Esophagus squamous epithelium (tissue), 5 donors: Measurements from ENCODE around the gene ENTPD2. TPM values are rescaled to one million over a fixed set of nuclear protein-coding genes. Genes with fewer than 3 reads are reported as not detected.
A peak's percentile ranks its signal among the peaks of the same experiment; 100 is the strongest.

Experiments used
- DNase-seq: peaks from one replicate; lab custom pipeline; 2025; lab: John Stamatoyannopoulos, UW
- H3K27ac ChIP-seq, 4 donors: fragments of 200-600 bp; sonication (generic); one replicate each; pipeline ENCODE4 v1.5.1; 2016 to 2019; ENCODE audit warnings: mild to moderate bottlenecking in 1 of 4
- H3K27me3 ChIP-seq, 4 donors: fragments of 200-600 bp; sonication (generic); 1 replicate in 3 of 4; 2 replicates in 1 of 4; pipeline versions ENCODE4 v1.5.1 to v1.6.0; 2017 to 2021; ENCODE audit warnings: antibody characterized with exemption in 1 of 4
- H3K36me3 ChIP-seq, 3 donors: fragments of 200-600 bp; sonication (generic); one replicate each; pipeline ENCODE4 v1.5.1; 2016 to 2019
- H3K4me1 ChIP-seq, 3 donors: fragments of 200-600 bp; sonication (generic); one replicate each; pipeline ENCODE4 v1.5.1; 2017 to 2019
- H3K4me3 ChIP-seq, 4 donors: fragments of 200-600 bp; sonication (generic); 1 replicate in 3 of 4; 2 replicates in 1 of 4; pipeline ENCODE4 v1.5.1; 2016 to 2019; ENCODE audit warnings: mild to moderate bottlenecking in 2 of 4, moderate library complexity in 1 of 4
- H3K9me3 ChIP-seq, 3 donors: fragments of 200-600 bp; sonication (generic); one replicate each; pipeline ENCODE4 v1.5.1; 2016 to 2019
- CTCF ChIP-seq, 6 experiments: fragments of 450-650 bp in 4 of 6; fragments of 200-600 bp in 2 of 6; sonication (generic) in 2 of 6; IDR thresholded peaks; one replicate each; pipeline ENCODE4 v1.5.1; 2016 to 2019; ENCODE audit warnings: antibody characterized with exemption in 6 of 6, mild to moderate bottlenecking in 4 of 6, moderate library complexity in 4 of 6
- POLR2A ChIP-seq, 4 donors: fragments of 450-650 bp; IDR thresholded peaks; one replicate each; pipeline ENCODE4 v1.6.1; 2017; ENCODE audit warnings: antibody characterized with exemption in 4 of 4, mild to moderate bottlenecking in 4 of 4, moderate library complexity in 3 of 4
- WGBS, 2 donors: methylation state at CpG; one replicate each; pipeline ENCODE4 v1.1.5; 2018; 5-methylcytosine and 5-hydroxymethylcytosine counted together
- intact Hi-C: fragments of 100-400 bp; cut with DNase I; formaldehyde crosslinking; loops from one replicate; pipeline ENCODE4 v1.15.0; 2022
- total RNA-seq, 4 donors: library from RNA; depleted of rRNA; stranded (reverse); fragments of >200 nt; gene quantifications; one replicate each; pipeline ENCODE4 v1.1.0, GENCODE V29; 2016
- donor health status: DM: yes; HTN: yes; CAD: no.

The ENTPD2 gene
- total RNA-seq, 4 donors from 2014 or later: 0.47 to 1.3 (median 0.86) TPM

- peak overlapping the region; percentile 80 to 99 (median 88) for H3K27ac ChIP-seq
- WGBS, 2 donors: 13 to 30% methylated on average over 6 to 12 of the region's 12 CpGs
- H3K4me3 ChIP-seq: no peak overlapping the region
- DNase-seq: no peak
- TF ChIP-seq POLR2A (IDR thresholded peaks at IDR 0.05) (peak in 1 of 4 donors; percentile 42), CTCF (IDR thresholded peaks at IDR 0.05) (no peak)
- H3K36me3 ChIP-seq: peaks cover 7 to 48% (median 9%) of the 10 kb centered on the region in 3 donors
- H3K9me3 ChIP-seq: no peaks in the 10 kb centered on the region
- no peaks in the 10 kb centered on the region for H3K27me3 ChIP-seq
- intact Hi-C loops: no loop called here
- H3K4me1 ChIP-seq: peaks cover 45 to 70% (median 48%) of the 10 kb centered on the region in 3 donors
Observed at GRCh38 chr9:137083394-137084004, 29.6 kb upstream of the ENTPD2 start.

GRCh38 chr9:137082925-137083290 is 29.0 kb upstream of the ENTPD2 start:
- no peaks in the 10 kb centered on the region for H3K27me3 ChIP-seq
- H3K4me1 ChIP-seq: peaks cover 46 to 70% (median 48%) of the 10 kb centered on the region in 3 donors
- intact Hi-C loops: no loop called here
- no peaks in the 10 kb centered on the region for H3K9me3 ChIP-seq
- WGBS, 2 donors: 33% methylated on average over 1 of the region's 8 CpGs; no CpG with 5 or more reads in 1 of the 2 donors
- peaks cover 7 to 48% (median 9%) of the 10 kb centered on the region in 3 donors for H3K36me3 ChIP-seq
- no peak for DNase-seq
- TF ChIP-seq POLR2A (IDR thresholded peaks at IDR 0.05): no peak
- TF ChIP-seq CTCF (IDR thresholded peaks at IDR 0.05): no peak
- peak overlapping the region; percentile 80 to 99 (median 88) for H3K27ac ChIP-seq
- H3K4me3 ChIP-seq: no peak overlapping the region

GRCh38 chr9:137082222-137082924 is 28.5 kb upstream of the ENTPD2 start:
- TF ChIP-seq POLR2A (IDR thresholded peaks at IDR 0.05): no peak
- no peak for TF ChIP-seq CTCF (IDR thresholded peaks at IDR 0.05)
- H3K36me3 ChIP-seq: peaks cover 7 to 48% (median 9%) of the 10 kb centered on the region in 3 donors
- intact Hi-C loops: no loop called here
- DNase-seq: no peak
- H3K9me3 ChIP-seq: no peaks in the 10 kb centered on the region
- peak overlapping the region; percentile 80 to 99 (median 88) for H3K27ac ChIP-seq
- H3K4me3 ChIP-seq: no peak overlapping the region
- no peaks in the 10 kb centered on the region for H3K27me3 ChIP-seq
- WGBS, 2 donors: no CpG with 5 or more reads among the region's 16 CpGs
- peaks cover 42 to 69% (median 44%) of the 10 kb centered on the region in 3 donors for H3K4me1 ChIP-seq

GRCh38 chr9:137080260-137081122 is 26.6 kb upstream of the ENTPD2 start:
- 80 to 93% methylated on average over 1 to 7 of the region's 24 CpGs for WGBS, 2 donors
- Histone ChIP-seq H3K27me3 (no peaks in the 10 kb centered on the region), H3K4me1 (peaks cover 39 to 69% (median 42%) of the 10 kb centered on the region in 3 donors), H3K36me3 (peaks cover 7 to 48% (median 9%) of the 10 kb centered on the region in 3 donors), H3K4me3 (no peak overlapping the region), H3K9me3 (no peaks in the 10 kb centered on the region), H3K27ac (no peak overlapping the region)
- intact Hi-C loops: no loop called here
- DNase-seq: no peak
- TF ChIP-seq CTCF (IDR thresholded peaks at IDR 0.05) (no peak), POLR2A (IDR thresholded peaks at IDR 0.05) (no peak)
